ENCODE measurements around the gene HOXB2. TPM values are rescaled to one million over a fixed set of nuclear protein-coding genes. Genes with fewer than 3 reads are reported as not detected.
A peak's percentile ranks its signal among the peaks of the same experiment; 100 is the strongest.

HOXB2 gene
- total RNA-seq, 4 donors from 2014 or later, result 9.2 to 24.2 (median 17.1) TPM

DNA sequence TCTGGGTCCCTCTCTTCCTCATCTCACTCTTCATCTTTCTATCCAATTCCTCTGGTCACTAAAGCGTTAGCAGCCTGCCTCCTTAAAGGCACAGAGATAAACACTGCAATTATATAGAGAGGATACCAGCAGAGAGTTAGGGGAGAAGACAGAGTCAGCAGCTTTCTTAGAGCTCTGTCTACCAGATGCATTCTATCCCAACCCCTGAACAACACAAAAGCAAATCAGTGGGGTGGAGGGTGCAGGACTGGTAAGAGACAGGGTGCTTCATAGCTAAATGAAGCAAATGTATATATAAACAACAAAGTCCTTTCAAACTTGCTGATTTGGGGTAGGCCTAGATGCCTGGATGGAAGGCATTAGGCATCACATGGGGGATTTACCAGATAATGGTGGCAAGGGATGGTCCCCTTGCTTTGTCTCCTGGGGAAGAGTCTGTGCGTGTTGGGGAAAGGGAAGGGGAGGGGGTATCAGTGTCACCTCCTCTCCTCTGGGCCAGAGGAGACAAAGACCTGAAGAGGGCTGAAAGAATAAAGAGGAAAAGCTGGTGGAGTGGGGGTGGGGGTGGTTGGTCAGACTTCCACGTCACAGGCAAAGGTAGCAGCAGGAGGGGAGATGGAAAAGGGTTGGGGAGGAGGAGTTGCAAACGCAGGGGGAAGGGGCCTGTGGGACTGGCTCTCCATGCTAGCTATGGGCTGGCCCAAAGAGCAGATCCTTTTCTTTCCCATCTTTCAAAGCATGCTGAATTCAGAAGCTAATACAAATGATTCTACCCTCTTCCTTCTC, 21.2 kb upstream of the HOXB2 start:
- no peak for TF ChIP-seq POLR2A (IDR thresholded peaks at IDR 0.05)
- TF ChIP-seq, protein P1, sequence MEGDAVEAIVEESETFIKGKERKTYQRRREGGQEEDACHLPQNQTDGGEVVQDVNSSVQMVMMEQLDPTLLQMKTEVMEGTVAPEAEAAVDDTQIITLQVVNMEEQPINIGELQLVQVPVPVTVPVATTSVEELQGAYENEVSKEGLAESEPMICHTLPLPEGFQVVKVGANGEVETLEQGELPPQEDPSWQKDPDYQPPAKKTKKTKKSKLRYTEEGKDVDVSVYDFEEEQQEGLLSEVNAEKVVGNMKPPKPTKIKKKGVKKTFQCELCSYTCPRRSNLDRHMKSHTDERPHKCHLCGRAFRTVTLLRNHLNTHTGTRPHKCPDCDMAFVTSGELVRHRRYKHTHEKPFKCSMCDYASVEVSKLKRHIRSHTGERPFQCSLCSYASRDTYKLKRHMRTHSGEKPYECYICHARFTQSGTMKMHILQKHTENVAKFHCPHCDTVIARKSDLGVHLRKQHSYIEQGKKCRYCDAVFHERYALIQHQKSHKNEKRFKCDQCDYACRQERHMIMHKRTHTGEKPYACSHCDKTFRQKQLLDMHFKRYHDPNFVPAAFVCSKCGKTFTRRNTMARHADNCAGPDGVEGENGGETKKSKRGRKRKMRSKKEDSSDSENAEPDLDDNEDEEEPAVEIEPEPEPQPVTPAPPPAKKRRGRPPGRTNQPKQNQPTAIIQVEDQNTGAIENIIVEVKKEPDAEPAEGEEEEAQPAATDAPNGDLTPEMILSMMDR (IDR thresholded peaks at IDR 0.05), result no peak
- Histone ChIP-seq H3K27ac (peak overlapping the region in 3 of 4 donors; percentile 91 to 93 (median 92)), H3K36me3 (no peaks in the 10 kb centered on the region), H3K4me3 (no peak overlapping the region), H3K9me3 (no peaks in the 10 kb centered on the region), H3K4me1 (peaks cover 13 to 96% (median 69%) of the 10 kb centered on the region in 3 donors), H3K27me3 (peaks cover 0 to 92% (median 3%) of the 10 kb centered on the region in 4 donors)
- intact Hi-C loops (cut with DNase I), result no loop called here
- no peak for DNase-seq
- WGBS, 2 donors, result 53 to 76% methylated on average over 3 to 4 of the region's 4 CpGs

DNA sequence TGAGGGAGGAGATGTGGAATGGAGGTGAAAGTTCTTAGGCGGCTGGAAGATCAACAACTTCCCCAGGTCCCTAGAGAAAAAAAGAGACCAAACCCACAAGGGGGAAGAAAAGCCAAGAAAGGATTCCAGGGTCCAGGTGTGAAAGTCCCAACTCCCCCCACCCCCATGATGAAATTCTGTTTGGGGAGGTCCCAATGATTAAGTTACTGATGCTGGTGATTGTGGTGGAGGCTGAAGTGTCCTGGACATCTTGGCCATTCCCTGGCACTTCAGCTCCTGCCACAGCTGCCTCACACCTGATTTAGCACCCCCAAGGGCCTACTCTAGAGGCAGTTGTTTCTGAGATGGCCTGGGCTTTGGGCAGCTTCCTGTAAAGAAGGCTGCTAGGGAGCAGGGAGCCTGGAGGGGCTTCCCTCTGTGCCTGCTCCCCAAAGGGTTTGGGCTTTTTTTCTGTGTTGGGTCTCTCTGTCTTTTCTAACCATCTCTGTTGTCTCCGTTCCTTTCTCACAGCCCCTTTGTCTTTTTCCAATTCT, 20.2 kb upstream of the HOXB2 start:
- H3K4me3 ChIP-seq, result peak overlapping the region in 3 of 4 donors; percentile 37 to 71 (median 55)
- no peaks in the 10 kb centered on the region for H3K9me3 ChIP-seq
- peaks cover 0 to 89% (median 2%) of the 10 kb centered on the region in 4 donors for H3K27me3 ChIP-seq
- no peak for TF ChIP-seq POLR2A (IDR thresholded peaks at IDR 0.05)
- TF ChIP-seq, protein P1 (IDR thresholded peaks at IDR 0.05), result no peak
- peaks cover 17 to 97% (median 77%) of the 10 kb centered on the region in 3 donors for H3K4me1 ChIP-seq
- no peak for DNase-seq
- H3K27ac ChIP-seq, result peak overlapping the region; percentile 89 to 92 (median 91)
- intact Hi-C loops (cut with DNase I), result no loop called here
- no peaks in the 10 kb centered on the region for H3K36me3 ChIP-seq
- WGBS, 2 donors, result 60 to 73% methylated on average over 2 of the region's 2 CpGs

DNA sequence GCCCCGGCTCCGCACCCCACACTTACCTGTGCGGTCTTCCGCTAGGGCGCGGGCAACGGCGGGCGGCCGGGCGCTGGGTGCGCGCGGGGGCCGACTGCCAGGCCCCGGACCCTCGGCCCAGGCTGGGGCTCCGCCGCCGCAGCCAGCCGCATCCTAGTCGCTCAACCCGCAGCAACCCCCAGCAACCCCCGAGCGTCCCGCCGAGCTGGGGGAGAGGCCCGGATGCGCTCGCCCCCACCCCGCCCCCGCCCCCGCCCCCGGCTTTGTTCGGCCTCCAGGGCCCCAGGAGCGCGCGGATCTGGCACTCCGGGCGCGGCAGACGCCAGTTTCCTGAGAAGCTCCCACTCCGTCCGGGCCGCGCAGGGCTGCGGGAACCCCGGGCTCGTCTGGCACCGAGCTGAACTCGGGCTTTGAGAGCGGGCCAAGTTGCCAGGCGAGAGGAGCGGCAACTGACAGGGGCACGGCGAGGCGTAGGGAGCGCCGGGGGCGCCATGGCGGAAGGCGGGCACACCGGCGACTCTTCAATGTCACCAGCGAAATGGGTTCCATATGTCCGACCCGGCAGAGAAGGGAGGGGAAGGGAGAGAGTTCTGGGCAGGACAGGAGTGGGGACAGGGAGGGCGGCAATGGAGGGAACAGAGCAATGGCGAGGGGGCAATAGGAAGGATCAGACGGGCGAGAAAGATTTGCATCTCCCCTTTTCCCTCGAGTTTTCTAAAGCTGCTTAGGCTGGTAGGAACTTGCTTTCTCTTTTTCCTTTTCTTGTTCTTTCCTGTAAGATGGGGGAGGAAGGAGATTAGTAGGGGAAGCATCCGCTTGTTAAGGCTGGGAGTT, 19.5 kb upstream of the HOXB2 start:
- TF ChIP-seq POLR2A (IDR thresholded peaks at IDR 0.05), result peak in 1 of 4 donors; percentile 6
- TF ChIP-seq, protein P1 (IDR thresholded peaks at IDR 0.05), result no peak
- peak overlapping the region; percentile 89 to 92 (median 91) for H3K27ac ChIP-seq
- no peaks in the 10 kb centered on the region for H3K9me3 ChIP-seq
- no peaks in the 10 kb centered on the region for H3K36me3 ChIP-seq
- H3K27me3 ChIP-seq, result peaks cover 0 to 83% (median under 1%) of the 10 kb centered on the region in 4 donors
- WGBS, 2 donors, result 19 to 22% methylated on average over 8 to 13 of the region's 73 CpGs
- peaks cover 17 to 97% (median 77%) of the 10 kb centered on the region in 3 donors for H3K4me1 ChIP-seq
- DNase-seq, result no peak
- H3K4me3 ChIP-seq, result peak overlapping the region; percentile 33 to 71 (median 46)
- intact Hi-C loops (cut with DNase I), result no loop called here

DNA sequence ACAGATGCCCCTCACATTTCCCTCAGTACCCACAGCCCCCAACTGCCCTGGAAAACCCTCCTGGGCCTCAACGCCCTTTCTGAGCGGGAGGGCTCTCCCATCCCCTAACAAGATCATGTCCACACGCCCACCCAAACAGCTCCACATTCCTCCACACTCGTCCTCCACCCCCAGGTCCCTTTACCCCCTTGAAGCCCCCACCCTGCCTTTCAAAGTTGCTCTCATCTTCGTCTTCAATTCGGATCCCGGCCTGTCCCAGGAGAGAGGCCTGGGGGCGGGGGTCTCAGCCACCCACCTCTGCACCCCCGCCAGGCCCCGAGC, 18.9 kb upstream of the HOXB2 start:
- Histone ChIP-seq H3K36me3 (no peaks in the 10 kb centered on the region), H3K27me3 (peaks cover 0 to 77% (median 0%) of the 10 kb centered on the region in 4 donors), H3K9me3 (no peaks in the 10 kb centered on the region), H3K4me1 (peaks cover 17 to 97% (median 81%) of the 10 kb centered on the region in 3 donors), H3K27ac (peak overlapping the region; percentile 89 to 92 (median 91)), H3K4me3 (peak overlapping the region; percentile 33 to 71 (median 46))
- no peak for DNase-seq
- WGBS, 2 donors, result 14 to 18% methylated on average over 4 to 6 of the region's 10 CpGs
- TF ChIP-seq POLR2A (IDR thresholded peaks at IDR 0.05), result no peak
- TF ChIP-seq, protein P1 (IDR thresholded peaks at IDR 0.05), result no peak
- intact Hi-C loops (cut with DNase I), result no loop called here

Measured in esophagus squamous epithelium (tissue), 5 donors.